GM12878 (cell line): ENCODE results near the gene LENG9. TPM values are rescaled to one million over a fixed set of nuclear protein-coding genes. Genes with fewer than 3 reads are reported as not detected.
"Not testable (repeated sequence)": the region's sequence is repeated elsewhere in the genome, so short reads cannot be mapped to it uniquely, and the experiment has no call there.

Experiments used
- ATAC-seq: fragments of 200-7000 bp; cut with Tn5 transposase; 3 replicates; pipeline ENCODE4 v1.9.1; 2020; ENCODE audit warnings: mild to moderate bottlenecking, moderate library complexity
- BruUV-seq: library from RNA; stranded (reverse); fragments of 400-500 nt; replicated peaks from 2 replicates; lab custom pipeline; 2021; lab: Mats Ljungman, UMichigan
- CTCF ChIA-PET: fragments of 300-600 bp; sonication (Branson Sonifier 250); formaldehyde crosslinking; extraction: SDS; loops from one replicate; lab custom pipeline; 2021; ENCODE audit warnings: inconsistent platforms; lab: Yijun Ruan, JAX
- POLR2A ChIA-PET: fragments of 350-600 bp; formaldehyde crosslinking; extraction: SDS; loops from one replicate; lab custom pipeline; 2021; ENCODE audit warnings: inconsistent platforms; lab: Charles Lee
- RAD21 ChIA-PET: fragments of 300-600 bp; sonication (Branson Sonifier 250); formaldehyde crosslinking; loops from one replicate; lab custom pipeline; 2023; ENCODE audit warnings: antibody characterized with exemption; ENCODE audit not compliant: unreplicated experiment; lab: Charles Lee
- SMC1A ChIA-PET: fragments of 300-600 bp; sonication (Branson Sonifier 250); formaldehyde crosslinking; loops from one replicate; lab custom pipeline; 2023; ENCODE audit not compliant: unreplicated experiment, uncharacterized antibody; lab: Charles Lee
- DNase-seq: peaks from one replicate; pipeline ENCODE4 v3.0.0-alpha.2; 2011; ENCODE audit warnings: low read depth, low spot score
- FAIRE-seq: peaks from 3 replicates; lab custom pipeline; 2011; peaks lifted over from hg19 to GRCh38; lab: Jason Lieb, UNC
- H2AFZ ChIP-seq: 2 replicates; pipeline ENCODE4 v1.6.0; 2011; ENCODE audit warnings: low read depth, low read length, control low read depth; ENCODE audit not compliant: control insufficient read depth
- H3K27ac ChIP-seq: 2 replicates; pipeline ENCODE4 v1.5.1; 2011; ENCODE audit warnings: control low read depth; ENCODE audit not compliant: control insufficient read depth, insufficient read depth
- H3K27me3 ChIP-seq, 2 experiments: replicated peaks in 1 of 2; 2 replicates each; pipeline versions ENCODE4 v1.6.0 to v1.6.1; 2011; ENCODE audit warnings: low read length in 1 of 2; ENCODE audit not compliant: control insufficient read depth in 2 of 2, insufficient read depth in 2 of 2
- H3K36me3 ChIP-seq, 2 experiments: 2 replicates each; pipeline ENCODE4 v1.5.1; 2011; ENCODE audit warnings: low read length in 1 of 2; ENCODE audit not compliant: control insufficient read depth in 2 of 2, insufficient read depth in 2 of 2
- H3K4me1 ChIP-seq: 2 replicates; pipeline ENCODE4 v1.6.1; 2011; ENCODE audit warnings: mild to moderate bottlenecking, low read length, moderate library complexity, mixed read lengths; ENCODE audit not compliant: control insufficient read depth, insufficient read depth
- H3K4me2 ChIP-seq: 2 replicates; pipeline ENCODE4 v1.6.0; 2011; ENCODE audit warnings: control low read depth; ENCODE audit not compliant: control insufficient read depth, insufficient read depth
- H3K4me3 ChIP-seq: fragments of 200-600 bp; sonication (generic); 2 replicates; pipeline ENCODE4 v1.5.1; 2016
- H3K79me2 ChIP-seq: 2 replicates; pipeline ENCODE4 v1.6.0; 2011; ENCODE audit warnings: low read length; ENCODE audit not compliant: control insufficient read depth, insufficient read depth
- H3K9ac ChIP-seq: 2 replicates; pipeline ENCODE4 v1.8.0; 2011; ENCODE audit warnings: low read length, control low read depth, mixed read lengths; ENCODE audit not compliant: control insufficient read depth, insufficient read depth
- H3K9me3 ChIP-seq: replicated peaks from 3 replicates; pipeline ENCODE4 v1.5.1; 2011; ENCODE audit warnings: mild to moderate bottlenecking, low read length; ENCODE audit not compliant: control insufficient read depth, insufficient read depth
- H4K20me1 ChIP-seq: 2 replicates; pipeline ENCODE4 v1.6.0; 2011; ENCODE audit not compliant: control insufficient read depth, insufficient read depth
- RUNX3 ChIP-seq: IDR thresholded peaks from 2 replicates; pipeline ENCODE4 v1.6.1; 2012; ENCODE audit warnings: low read length, inconsistent platforms
- WGBS: methylation state at CpG from one replicate; pipeline ENCODE4 v1.1.6; 2016; ENCODE audit warnings: low lambda C conversion rate; ENCODE audit not compliant: insufficient replicate concordance, insufficient coverage; ENCODE audit errors: missing lambda C conversion rate; 5-methylcytosine and 5-hydroxymethylcytosine counted together
- in situ Hi-C: fragments of 300-500 bp; cut with MboI; formaldehyde crosslinking; loops from 9 replicates; pipeline ENCODE4 v1.14.3; 2018; ENCODE audit warnings: mixed read lengths
- intact Hi-C: fragments of 100-400 bp; cut with micrococcal nuclease; formaldehyde crosslinking; loops from one replicate; pipeline ENCODE4 v1.14.2; 2022; ENCODE audit not compliant: unreplicated experiment
- polyA plus RNA-seq, 11 experiments: library from polyadenylated mRNA; depleted of rRNA in 4 of 11; unstranded in 6 of 11; stranded (reverse) in 5 of 11; fragments of >200 nt; fragmentation: Nextera tagmentation in 4 of 11; fragmentation: Illumina TruSeq in 1 of 11; extraction: Ambion mirVana in 4 of 11; extraction: Trizol in 1 of 11; gene quantifications; 1 replicate in 1 of 11; 2 replicates in 10 of 11; pipeline versions ENCODE4 v1.2.1 to v1.2.3, GENCODE V29; 2011 to 2016; ENCODE audit warnings: inconsistent platforms in 2 of 11, missing spikeins in 2 of 11, low read depth in 1 of 11
- total RNA-seq, 4 experiments: library from RNA; depleted of rRNA in 3 of 4; stranded (reverse); fragments of >200 nt in 3 of 4; fragmentation: Illumina TruSeq in 1 of 4; extraction: Trizol in 1 of 4; gene quantifications; 2 replicates each; pipeline versions ENCODE4 v1.2.1 to v1.2.3, GENCODE V29; 2013 to 2021

LENG9 gene
- total and polyA plus RNA-seq, 10 of the 15 experiments (the other 5 are each of a cell fraction or from before 2014, with no cell fraction given): 0.09 to 2.9 (median 0.76) TPM; not detected in 1

- in situ Hi-C loops, CTCF ChIA-PET, DNase-seq, SMC1A ChIA-PET, H3K4me1 ChIP-seq, intact Hi-C loops, H3K79me2 ChIP-seq, H3K4me3 ChIP-seq: not testable (repeated sequence)
- WGBS: 16% methylated on average over 8 of the region's 15 CpGs
- peak; percentile 86 for ATAC-seq
- TF ChIP-seq RUNX3: peak; percentile 23; the same call in 1 of the 2 replicates
- TF ChIP-seq, all 136 proteins: peak for 1; not testable (repeated sequence) for 135
- H3K27me3 ChIP-seq, POLR2A ChIA-PET, H3K27ac ChIP-seq, H3K9ac ChIP-seq, H4K20me1 ChIP-seq, H2AFZ ChIP-seq, RAD21 ChIA-PET, H3K9me3 ChIP-seq, H3K4me2 ChIP-seq, H3K36me3 ChIP-seq: not testable (repeated sequence)
- peak; percentile 73 for FAIRE-seq
- BruUV-seq: TSS peak; percentile 98
These were observed 34.3 kb upstream of the LENG9 start for GRCh38 chr19:54497747-54498450.

GRCh38 chr19:54495284-54495683 is 31.7 kb upstream of the LENG9 start:
- peak; percentile 41; the same call in 1 of the 3 replicates for ATAC-seq
- H3K9me3 ChIP-seq, H3K27ac ChIP-seq, H3K9ac ChIP-seq, H2AFZ ChIP-seq, POLR2A ChIA-PET, intact Hi-C loops, H3K79me2 ChIP-seq, H3K27me3 ChIP-seq, DNase-seq, BruUV-seq, H3K4me3 ChIP-seq, RAD21 ChIA-PET, H4K20me1 ChIP-seq, H3K4me1 ChIP-seq, in situ Hi-C loops, FAIRE-seq, H3K4me2 ChIP-seq, H3K36me3 ChIP-seq: not testable (repeated sequence)
- ChIA-PET SMC1A (interaction anchor here (0.8 to 1.5 kb wide), 3 partner anchors 11 to 180 kb away, joined by 3 to 4 read pairs (median 4); no protein-coding TSS in a partner anchor), CTCF (interaction anchor here (0.7 to 1.7 kb wide), 5 partner anchors 15 to 381 kb away, joined by 3 to 4 read pairs (median 3); no protein-coding TSS in a partner anchor)
- WGBS: 37% methylated on average over 5 of the region's 5 CpGs
